Caco-2 (cell line): ENCODE data around the gene MGLL. TPM values are rescaled to one million over a fixed set of nuclear protein-coding genes. Genes with fewer than 3 reads are reported as not detected.

Source experiments
- BruUV-seq: library from RNA; stranded (reverse); fragments of 400-500 nt; replicated peaks from 2 replicates; lab custom pipeline; 2021; lab: Mats Ljungman, UMichigan
- CTCF ChIA-PET: fragments of 300-600 bp; sonication (Branson Sonifier 250); formaldehyde crosslinking; loops from one replicate; lab custom pipeline; 2022; ENCODE audit warnings: antibody characterized with exemption; lab: Charles Lee
- POLR2A ChIA-PET: fragments of 300-600 bp; sonication (Branson Sonifier 250); formaldehyde crosslinking; loops from one replicate; lab custom pipeline; 2022; ENCODE audit warnings: antibody characterized with exemption; lab: Charles Lee
- DNase-seq, 2 experiments: peaks; one replicate each; pipeline versions ENCODE4 v3.0.0 to v3.0.0-alpha.2; 2020 to 2022
- H3K27me3 ChIP-seq: replicated peaks from 2 replicates; pipeline ENCODE4 v1.6.0; 2011; ENCODE audit warnings: low read length; ENCODE audit not compliant: control insufficient read depth, insufficient read depth
- H3K36me3 ChIP-seq: 2 replicates; pipeline ENCODE4 v1.5.1; 2011; ENCODE audit warnings: low read length; ENCODE audit not compliant: control insufficient read depth, insufficient read depth
- H3K4me1 ChIP-seq: fragments of 250-450 bp; sonication (Bioruptor Pico); 2 replicates; pipeline ENCODE4 v1.5.1; 2020; ENCODE audit warnings: mild to moderate bottlenecking
- H3K4me3 ChIP-seq: 2 replicates; pipeline ENCODE4 v1.5.1; 2011; ENCODE audit warnings: low read depth, mild to moderate bottlenecking, control low read depth, low read length
- H3K9me3 ChIP-seq: fragments of 250-450 bp; sonication (Bioruptor Pico); 2 replicates; pipeline ENCODE4 v1.5.1; 2020; ENCODE audit warnings: mild to moderate bottlenecking, moderate library complexity
- H3K27ac Mint-ChIP-seq: one replicate; pipeline ENCODE4 v1.8.0; 2022; ENCODE audit warnings: mixed read lengths; ENCODE audit not compliant: unreplicated experiment
- H3K27me3 Mint-ChIP-seq: one replicate; pipeline ENCODE4 v1.8.0; 2022; ENCODE audit warnings: mixed read lengths; ENCODE audit not compliant: insufficient read depth, unreplicated experiment
- H3K36me3 Mint-ChIP-seq: one replicate; pipeline ENCODE4 v1.8.0; 2022; ENCODE audit warnings: mild to moderate bottlenecking, mixed read lengths; ENCODE audit not compliant: insufficient read depth, unreplicated experiment
- H3K4me1 Mint-ChIP-seq: one replicate; pipeline ENCODE4 v1.8.0; 2022; ENCODE audit warnings: low read depth, mixed read lengths; ENCODE audit not compliant: unreplicated experiment
- H3K4me3 Mint-ChIP-seq: one replicate; pipeline ENCODE4 v1.8.0; 2022; ENCODE audit warnings: mild to moderate bottlenecking, moderate library complexity, mixed read lengths; ENCODE audit not compliant: unreplicated experiment
- H3K9me3 Mint-ChIP-seq: one replicate; pipeline ENCODE4 v1.8.0; 2022; ENCODE audit warnings: mixed read lengths; ENCODE audit not compliant: unreplicated experiment
- intact Hi-C: fragments of 100-400 bp; cut with micrococcal nuclease; formaldehyde crosslinking; loops from one replicate; pipeline ENCODE4 v1.10.0; 2022; ENCODE audit not compliant: unreplicated experiment
- total RNA-seq: library from RNA; stranded (reverse); gene quantifications from 2 replicates; pipeline ENCODE4 v1.2.3, GENCODE V29; 2022
- TF ChIP-seq, protein P1 (sequence below), 2 experiments: fragments of 200-600 bp in 1 of 2; IDR thresholded peaks; 1 replicate in 1 of 2; 2 replicates in 1 of 2; pipeline versions ENCODE4 v1.5.1 to v1.8.0; 2011 to 2022; ENCODE audit warnings: antibody characterized with exemption in 1 of 2, control low read depth in 1 of 2, inconsistent platforms in 1 of 2, low read depth in 1 of 2, low read length in 1 of 2, mild to moderate bottlenecking in 1 of 2, moderate library complexity in 1 of 2; ENCODE audit not compliant: insufficient read depth in 1 of 2, severe bottlenecking in 1 of 2, unreplicated experiment in 1 of 2

The MGLL gene
- total RNA-seq, 1 experiment from 2014 or later: 7.8 TPM

GRCh38 chr3:127665586-127665985 lies 156.7 kb downstream of the MGLL start:
- intact Hi-C loops: no loop called here
- H3K27me3 ChIP-seq: no peaks in the 10 kb centered on the region
- POLR2A ChIA-PET: no interaction called here
- DNase-seq: no peak
- no TSS peak for BruUV-seq
- CTCF ChIA-PET: no interaction called here
- H3K27me3 Mint-ChIP-seq: no peaks in the 10 kb centered on the region
- no peaks in the 10 kb centered on the region for H3K9me3 Mint-ChIP-seq
- no peak overlapping the region for H3K4me3 ChIP-seq
- no peak overlapping the region for H3K4me3 Mint-ChIP-seq
- H3K36me3 Mint-ChIP-seq: no peaks in the 10 kb centered on the region
- no peaks in the 10 kb centered on the region for H3K9me3 ChIP-seq
- no peak overlapping the region for H3K27ac Mint-ChIP-seq
- H3K4me1 ChIP-seq: no peaks in the 10 kb centered on the region
- TF ChIP-seq, protein P1, sequence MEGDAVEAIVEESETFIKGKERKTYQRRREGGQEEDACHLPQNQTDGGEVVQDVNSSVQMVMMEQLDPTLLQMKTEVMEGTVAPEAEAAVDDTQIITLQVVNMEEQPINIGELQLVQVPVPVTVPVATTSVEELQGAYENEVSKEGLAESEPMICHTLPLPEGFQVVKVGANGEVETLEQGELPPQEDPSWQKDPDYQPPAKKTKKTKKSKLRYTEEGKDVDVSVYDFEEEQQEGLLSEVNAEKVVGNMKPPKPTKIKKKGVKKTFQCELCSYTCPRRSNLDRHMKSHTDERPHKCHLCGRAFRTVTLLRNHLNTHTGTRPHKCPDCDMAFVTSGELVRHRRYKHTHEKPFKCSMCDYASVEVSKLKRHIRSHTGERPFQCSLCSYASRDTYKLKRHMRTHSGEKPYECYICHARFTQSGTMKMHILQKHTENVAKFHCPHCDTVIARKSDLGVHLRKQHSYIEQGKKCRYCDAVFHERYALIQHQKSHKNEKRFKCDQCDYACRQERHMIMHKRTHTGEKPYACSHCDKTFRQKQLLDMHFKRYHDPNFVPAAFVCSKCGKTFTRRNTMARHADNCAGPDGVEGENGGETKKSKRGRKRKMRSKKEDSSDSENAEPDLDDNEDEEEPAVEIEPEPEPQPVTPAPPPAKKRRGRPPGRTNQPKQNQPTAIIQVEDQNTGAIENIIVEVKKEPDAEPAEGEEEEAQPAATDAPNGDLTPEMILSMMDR (IDR thresholded peaks at IDR 0.05; ENCODE audit: insufficient read depth in 1 of 2, low read depth in 1 of 2, low read length in 1 of 2, severe bottlenecking in 1 of 2, unreplicated experiment in 1 of 2): no peak
- no peaks in the 10 kb centered on the region for H3K4me1 Mint-ChIP-seq
- no peaks in the 10 kb centered on the region for H3K36me3 ChIP-seq

DNA sequence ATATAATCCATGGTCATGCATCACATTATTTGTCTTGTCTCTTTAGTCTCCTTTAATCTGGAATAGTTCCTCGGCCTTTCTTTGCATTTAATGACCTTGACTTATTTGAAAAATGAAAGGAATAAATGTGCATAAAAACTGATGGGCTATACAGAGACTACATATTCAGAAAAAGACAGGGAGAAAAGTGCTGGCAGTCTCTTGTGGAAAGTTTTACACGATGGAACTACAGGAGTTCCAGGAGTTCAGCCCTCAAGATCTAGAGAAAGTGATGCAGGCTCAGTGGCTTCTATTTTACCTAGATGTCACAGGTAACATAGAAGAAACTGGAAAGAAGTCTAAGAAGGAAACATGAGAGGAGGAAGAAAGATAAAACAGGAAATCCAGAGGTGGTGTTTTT lies 157.2 kb downstream of the MGLL start:
- Mint-ChIP-seq H3K27me3 (no peaks in the 10 kb centered on the region), H3K9me3 (no peaks in the 10 kb centered on the region), H3K4me1 (no peaks in the 10 kb centered on the region), H3K4me3 (no peak overlapping the region), H3K36me3 (no peaks in the 10 kb centered on the region), H3K27ac (no peak overlapping the region)
- TF ChIP-seq, protein P1 (IDR thresholded peaks at IDR 0.05; ENCODE audit: insufficient read depth in 1 of 2, low read depth in 1 of 2, low read length in 1 of 2, severe bottlenecking in 1 of 2, unreplicated experiment in 1 of 2): no peak
- POLR2A ChIA-PET: no interaction called here
- Histone ChIP-seq H3K9me3 (no peaks in the 10 kb centered on the region), H3K4me3 (no peak overlapping the region), H3K4me1 (no peaks in the 10 kb centered on the region), H3K27me3 (no peaks in the 10 kb centered on the region), H3K36me3 (no peaks in the 10 kb centered on the region)
- CTCF ChIA-PET: no interaction called here
- no peak for DNase-seq
- intact Hi-C loops: no loop called here
- BruUV-seq: no TSS peak

DNA sequence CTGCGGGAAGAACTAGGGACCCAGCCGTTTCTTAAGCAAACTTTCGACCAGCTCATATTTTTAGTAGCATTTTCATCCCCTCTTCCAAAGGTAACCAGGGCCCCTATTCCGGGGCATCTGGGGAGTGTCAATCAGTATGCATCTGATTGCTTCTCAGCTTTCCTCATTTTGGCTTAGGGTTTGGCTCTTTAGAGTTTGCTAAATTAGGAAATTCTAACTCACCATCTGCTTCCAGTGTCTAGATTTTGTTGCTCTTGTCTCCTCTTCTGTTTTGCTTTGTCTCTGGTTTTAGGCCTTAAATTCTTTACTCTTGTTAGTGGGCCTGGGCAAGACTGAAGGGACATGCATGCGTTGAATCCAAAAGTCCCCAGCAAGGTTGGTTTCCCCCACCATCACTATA lies 159.2 kb downstream of the MGLL start:
- CTCF ChIA-PET: no interaction called here
- Histone ChIP-seq H3K9me3 (no peaks in the 10 kb centered on the region), H3K36me3 (no peaks in the 10 kb centered on the region), H3K4me1 (no peaks in the 10 kb centered on the region), H3K4me3 (no peak overlapping the region), H3K27me3 (no peaks in the 10 kb centered on the region)
- intact Hi-C loops: no loop called here
- no peak for DNase-seq
- H3K27ac Mint-ChIP-seq: no peak overlapping the region
- no TSS peak for BruUV-seq
- POLR2A ChIA-PET: no interaction called here
- H3K4me1 Mint-ChIP-seq: no peaks in the 10 kb centered on the region
- no peaks in the 10 kb centered on the region for H3K9me3 Mint-ChIP-seq
- H3K27me3 Mint-ChIP-seq: no peaks in the 10 kb centered on the region
- H3K36me3 Mint-ChIP-seq: no peaks in the 10 kb centered on the region
- TF ChIP-seq, protein P1 (IDR thresholded peaks at IDR 0.05; ENCODE audit: insufficient read depth in 1 of 2, low read depth in 1 of 2, low read length in 1 of 2, severe bottlenecking in 1 of 2, unreplicated experiment in 1 of 2): no peak
- no peak overlapping the region for H3K4me3 Mint-ChIP-seq
